Measurements from ENCODE around the gene ZNF117. TPM values are rescaled to one million over a fixed set of nuclear protein-coding genes. Genes with fewer than 3 reads are reported as not detected.

The ZNF117 gene
- total and polyA plus RNA-seq, 2 of the 8 experiments (the other 6 are each of a cell fraction or from before 2014, with no cell fraction given), result 2.9 to 13.0 TPM

- Histone ChIP-seq H3K4me3 (ENCODE audit: extremely low read depth in 1 of 4, insufficient read depth in 2 of 4, low read depth in 3 of 4, low read length in 4 of 4) (no peak overlapping the region), H2BK20ac (ENCODE audit: low read length) (no peak overlapping the region), H2AK5ac (ENCODE audit: low read depth, low read length) (no peak overlapping the region), H3K56ac (replicated peaks; ENCODE audit: insufficient read length, low read depth, low read length) (no peak overlapping the region), H2BK120ac (replicated peaks; ENCODE audit: low read depth, low read length) (no peak overlapping the region), H4K8ac (ENCODE audit: extremely low read depth, insufficient read depth, low read length) (no peak overlapping the region), H3K23ac (ENCODE audit: insufficient read length) (no peak overlapping the region), H3K27me3 (replicated peaks in 1 of 4; ENCODE audit: control insufficient read depth in 3 of 4, extremely low read depth in 1 of 4, insufficient read depth in 3 of 4, low read length in 3 of 4) (no peaks in the 10 kb centered on the region), H4K20me1 (replicated peaks in 1 of 2; ENCODE audit: control insufficient read depth in 1 of 2, insufficient read depth in 2 of 2, low read length in 2 of 2) (no peaks in the 10 kb centered on the region), H3K23me2 (ENCODE audit: low read depth, low read length) (0 out of 2 replicates have a peak, but pooled peaks cover 2% of the 10 kb centered on the region), H3K9ac (replicated peaks in 1 of 4; ENCODE audit: extremely low read depth in 1 of 4, low read depth in 3 of 4, low read length in 3 of 4) (no peak overlapping the region), H2BK5ac (ENCODE audit: low read depth, low read length) (no peak overlapping the region), H3K14ac (ENCODE audit: insufficient read length) (no peak overlapping the region), H3K79me1 (ENCODE audit: low read depth, low read length) (peaks cover 6% of the 10 kb centered on the region), H3K4me1 (replicated peaks in 1 of 4; ENCODE audit: control insufficient read depth in 3 of 4, insufficient read depth in 4 of 4, low read length in 3 of 4) (peaks cover 2 to 7% (median 6%) of the 10 kb centered on the region in 4 experiments; a peak in 5 of 7 replicates), H3K4ac (replicated peaks; ENCODE audit: insufficient read length, low read depth, low read length) (no peak overlapping the region), H3K9me3 (ENCODE audit: insufficient read depth in 2 of 2, low read depth in 1 of 2, low read length in 1 of 2) (peaks cover 15 to 21% of the 10 kb centered on the region in 2 experiments), H3K36me3 (ENCODE audit: control insufficient read depth in 2 of 4, insufficient read depth in 4 of 4, low read length in 3 of 4) (peaks cover 2 to 22% (median 6%) of the 10 kb centered on the region in 4 experiments; a peak in 6 of 8 replicates), H4K5ac (ENCODE audit: insufficient read length, low read depth, low read length) (no peak overlapping the region), H2BK12ac (ENCODE audit: low read depth, low read length) (no peak overlapping the region), H3K27ac (ENCODE audit: low read depth, low read length) (no peak overlapping the region), H2AFZ (ENCODE audit: low read length) (no peak overlapping the region), H3K4me2 (ENCODE audit: insufficient read depth in 1 of 2, low read depth in 2 of 2, low read length in 2 of 2) (no peak overlapping the region), H3K79me2 (ENCODE audit: control insufficient read depth in 1 of 2, insufficient read depth in 2 of 2, low read length in 2 of 2) (peaks cover 0 to 49% of the 10 kb centered on the region in 2 experiments; a peak in 3 of 4 replicates), H3K18ac (ENCODE audit: extremely low read depth, low read length) (no peak overlapping the region), H2BK15ac (ENCODE audit: low read length) (no peak overlapping the region), H4K91ac (replicated peaks; ENCODE audit: insufficient read length, low read length) (no peak overlapping the region)
- 6% methylated on average over 1 of the region's 1 CpG; no CpG with 5 or more reads in 1 of the 2 experiments for WGBS, 2 experiments (ENCODE audit: extremely low coverage in 1 of 2, insufficient coverage in 1 of 2, insufficient read length in 1 of 2, insufficient replicate concordance in 2 of 2, low coverage in 1 of 2, low lambda C conversion rate in 2 of 2, missing lambda C conversion rate in 1 of 2)
- FAIRE-seq (no peak), DNase-seq (ENCODE audit: low read depth in 1 of 2, low spot score in 2 of 2) (no peak)
- ChIA-PET CTCF (ENCODE audit: partially characterized antibody) (interaction anchor here (0.6 kb wide), 1 partner anchor 12 kb away, joined by 3 read pairs; no protein-coding TSS in a partner anchor), POLR2A (ENCODE audit: partially characterized antibody) (no interaction called here)
- TF ChIP-seq SIN3A (conservative IDR thresholded peaks at IDR 0.05 in 1 of 2, IDR thresholded peaks at IDR 0.05 in 1 of 2; ENCODE audit: low read depth in 1 of 2, low read length in 2 of 2) (no peak), YY1 (IDR thresholded peaks at IDR 0.05; ENCODE audit: low read depth, low read length) (no peak), BRCA1 (IDR thresholded peaks at IDR 0.05; ENCODE audit: low read depth, low read length) (no peak), E2F6 (IDR thresholded peaks at IDR 0.05) (no peak), CHD1 (IDR thresholded peaks at IDR 0.05; ENCODE audit: low read depth, low read length) (no peak), CREB1 (IDR thresholded peaks at IDR 0.05) (no peak), PHF8 (conservative IDR thresholded peaks at IDR 0.05; ENCODE audit: low read depth, low read length) (no peak), EP300 (IDR thresholded peaks at IDR 0.05; ENCODE audit: borderline replicate concordance in 1 of 2, low read depth in 2 of 2, low read length in 2 of 2) (no peak), ASH2L (IDR thresholded peaks at IDR 0.05; ENCODE audit: low read length) (no peak), CTBP2 (IDR thresholded peaks at IDR 0.05; ENCODE audit: borderline replicate concordance, insufficient read depth, insufficient read length, low read length) (no peak), NRF1 (IDR thresholded peaks at IDR 0.05; ENCODE audit: low read depth, low read length) (no peak), FOSL1 (IDR thresholded peaks at IDR 0.05; ENCODE audit: insufficient read depth, low read depth, low read length) (no peak), MAX (IDR thresholded peaks at IDR 0.05) (no peak)
Measured at GRCh38 chr7:65001291-65001814, 10.5 kb upstream of the ZNF117 start.
